NT2/D1 (cell line): ENCODE measurements around the gene C1orf116.

Experiments used
- SUZ12 ChIP-seq: IDR thresholded peaks from 2 replicates; pipeline ENCODE4 v1.6.1; 2011; ENCODE audit not compliant: insufficient read length, insufficient read depth; ENCODE audit errors: extremely low read depth
- YY1 ChIP-seq: IDR thresholded peaks from 2 replicates; pipeline ENCODE4 v1.6.1; 2011; ENCODE audit not compliant: insufficient read length, insufficient read depth
- ZNF274 ChIP-seq: IDR thresholded peaks from 2 replicates; pipeline ENCODE4 v1.6.1; 2011; ENCODE audit warnings: mild to moderate bottlenecking, low read depth, low read length

DNA sequence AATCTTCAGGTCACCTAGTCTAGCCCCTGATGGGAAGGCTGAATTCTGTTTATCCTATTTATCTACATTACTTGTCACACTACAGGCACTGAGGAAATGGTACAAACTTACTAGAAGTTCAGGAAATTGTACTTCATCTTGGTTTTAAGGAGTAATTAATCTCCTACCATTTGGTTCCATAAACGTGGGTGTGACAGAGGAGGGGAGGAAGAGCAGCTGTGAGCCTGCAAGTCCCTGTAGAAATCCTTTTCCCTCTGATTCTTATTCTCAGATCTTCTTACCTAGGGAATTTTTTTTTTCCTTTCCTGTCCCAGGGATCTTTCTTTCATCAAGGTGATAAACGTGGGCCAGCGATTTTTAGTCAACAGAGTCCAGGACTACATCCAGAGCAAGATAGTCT, 34.6 kb upstream of the C1orf116 start:
- TF ChIP-seq ZNF274 (no peak), SUZ12 (no peak), YY1 (no peak)
